ENCODE results near the gene PLXNA1. TPM values are rescaled to one million over a fixed set of nuclear protein-coding genes. Genes with fewer than 3 reads are reported as not detected.
A peak's percentile ranks its signal among the peaks of the same experiment; 100 is the strongest.

Gene PLXNA1
- total RNA-seq, 2 donors from 2014 or later = 66.3 to 79.4 TPM

DNA sequence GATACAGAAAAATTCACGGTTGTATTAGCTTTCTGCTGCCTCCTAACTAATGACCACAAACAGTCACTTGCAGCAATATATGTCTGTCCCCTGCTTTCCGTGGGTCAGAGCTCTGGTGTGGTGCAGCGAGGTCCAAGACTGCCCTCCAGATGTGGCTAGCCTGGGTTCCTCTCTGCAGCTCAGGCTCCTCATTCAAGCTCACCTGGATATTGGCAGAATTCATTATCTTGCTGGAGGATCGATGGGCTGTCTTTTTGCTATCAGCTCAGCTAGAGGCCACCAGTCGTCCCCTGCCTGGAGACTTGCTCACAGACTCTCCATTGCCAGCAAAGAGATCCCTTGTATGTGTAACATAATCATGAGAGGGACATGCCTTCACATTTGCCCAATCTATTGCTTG is 12.8 kb upstream of the PLXNA1 start:
- no peak for DNase-seq
- WGBS, 2 experiments (ENCODE audit: insufficient coverage in 1 of 2, insufficient read length in 1 of 2) = 85 to 87% methylated on average over 4 to 5 of the region's 5 CpGs
- Histone ChIP-seq H3K4me1 (ENCODE audit: control insufficient read depth, insufficient read depth, low read length) (peaks cover 5% of the 10 kb centered on the region), H3K27me3 (ENCODE audit: control insufficient read depth, insufficient read depth, low read length, poor library complexity, severe bottlenecking) (no peaks in the 10 kb centered on the region), H3K4me3 (ENCODE audit: low read length) (no peak overlapping the region), H3K9me3 (ENCODE audit: control insufficient read depth, low read length) (peaks cover 14% of the 10 kb centered on the region), H3K9ac (ENCODE audit: extremely low read depth, low read length, poor library complexity, severe bottlenecking) (no peak overlapping the region), H3K27ac (ENCODE audit: low read depth, low read length) (no peak overlapping the region), H3K36me3 (ENCODE audit: control insufficient read depth, insufficient read depth, low read length) (no peaks in the 10 kb centered on the region)
- Mint-ChIP-seq H3K9me3 (peaks cover 18% of the 10 kb centered on the region), H3K4me1 (peaks cover 21% of the 10 kb centered on the region), H3K36me3 (ENCODE audit: low read depth) (no peaks in the 10 kb centered on the region), H3K4me3 (no peak overlapping the region), H3K27ac (no peak overlapping the region), H3K27me3 (ENCODE audit: insufficient read depth) (no peaks in the 10 kb centered on the region)
- TF ChIP-seq, protein P1, sequence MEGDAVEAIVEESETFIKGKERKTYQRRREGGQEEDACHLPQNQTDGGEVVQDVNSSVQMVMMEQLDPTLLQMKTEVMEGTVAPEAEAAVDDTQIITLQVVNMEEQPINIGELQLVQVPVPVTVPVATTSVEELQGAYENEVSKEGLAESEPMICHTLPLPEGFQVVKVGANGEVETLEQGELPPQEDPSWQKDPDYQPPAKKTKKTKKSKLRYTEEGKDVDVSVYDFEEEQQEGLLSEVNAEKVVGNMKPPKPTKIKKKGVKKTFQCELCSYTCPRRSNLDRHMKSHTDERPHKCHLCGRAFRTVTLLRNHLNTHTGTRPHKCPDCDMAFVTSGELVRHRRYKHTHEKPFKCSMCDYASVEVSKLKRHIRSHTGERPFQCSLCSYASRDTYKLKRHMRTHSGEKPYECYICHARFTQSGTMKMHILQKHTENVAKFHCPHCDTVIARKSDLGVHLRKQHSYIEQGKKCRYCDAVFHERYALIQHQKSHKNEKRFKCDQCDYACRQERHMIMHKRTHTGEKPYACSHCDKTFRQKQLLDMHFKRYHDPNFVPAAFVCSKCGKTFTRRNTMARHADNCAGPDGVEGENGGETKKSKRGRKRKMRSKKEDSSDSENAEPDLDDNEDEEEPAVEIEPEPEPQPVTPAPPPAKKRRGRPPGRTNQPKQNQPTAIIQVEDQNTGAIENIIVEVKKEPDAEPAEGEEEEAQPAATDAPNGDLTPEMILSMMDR (conservative IDR thresholded peaks at IDR 0.05) = no peak

- no peak overlapping the region for H3K9ac ChIP-seq (ENCODE audit: extremely low read depth, low read length, poor library complexity, severe bottlenecking)
- no peaks in the 10 kb centered on the region for H3K27me3 ChIP-seq (ENCODE audit: control insufficient read depth, insufficient read depth, low read length, poor library complexity, severe bottlenecking)
- Mint-ChIP-seq H3K27me3 (ENCODE audit: insufficient read depth) (no peaks in the 10 kb centered on the region), H3K4me1 (peaks cover 21% of the 10 kb centered on the region), H3K9me3 (peaks cover 24% of the 10 kb centered on the region), H3K36me3 (ENCODE audit: low read depth) (no peaks in the 10 kb centered on the region), H3K27ac (no peak overlapping the region), H3K4me3 (no peak overlapping the region)
- 95 to 100% methylated on average over 1 of the region's 5 CpGs for WGBS, 2 experiments (ENCODE audit: insufficient coverage in 1 of 2, insufficient read length in 1 of 2)
- H3K9me3 ChIP-seq (ENCODE audit: control insufficient read depth, low read length) = peaks cover 21% of the 10 kb centered on the region
- H3K36me3 ChIP-seq (ENCODE audit: control insufficient read depth, insufficient read depth, low read length) = no peaks in the 10 kb centered on the region
- TF ChIP-seq, protein P1 (conservative IDR thresholded peaks at IDR 0.05) = no peak
- no peak overlapping the region for H3K27ac ChIP-seq (ENCODE audit: low read depth, low read length)
- no peak overlapping the region for H3K4me3 ChIP-seq (ENCODE audit: low read length)
- H3K4me1 ChIP-seq (ENCODE audit: control insufficient read depth, insufficient read depth, low read length) = peaks cover 5% of the 10 kb centered on the region
- no peak for DNase-seq
These were observed 12.0 kb upstream of the PLXNA1 start for GRCh38 chr3:126970921-126971320.

DNA sequence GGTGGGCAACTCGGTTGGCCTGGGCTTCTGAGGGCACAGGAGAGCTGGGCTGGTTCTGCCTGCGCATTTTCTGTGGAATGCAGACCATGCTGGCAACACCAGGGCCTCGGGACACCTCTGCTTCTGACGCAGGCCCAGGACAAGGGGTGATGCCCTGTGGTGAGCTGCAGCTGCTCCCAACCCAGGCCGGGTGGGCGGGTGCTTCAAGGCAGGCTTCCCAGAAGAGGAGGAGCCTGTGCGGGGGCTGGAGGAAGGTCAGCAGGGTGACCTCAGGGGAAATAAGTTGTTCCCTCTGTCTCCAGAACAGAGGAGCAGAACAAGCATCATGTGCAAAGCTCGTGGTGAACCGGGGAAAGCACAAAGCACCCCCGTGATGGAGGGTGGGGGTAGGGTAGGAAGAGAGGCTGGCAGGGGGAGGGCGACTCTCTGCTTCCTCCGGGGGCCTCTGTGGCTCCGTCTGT is 11.0 kb upstream of the PLXNA1 start:
- H3K9me3 Mint-ChIP-seq = peaks cover 24% of the 10 kb centered on the region
- Histone ChIP-seq H3K36me3 (ENCODE audit: control insufficient read depth, insufficient read depth, low read length) (no peaks in the 10 kb centered on the region), H3K9me3 (ENCODE audit: control insufficient read depth, low read length) (peaks cover 21% of the 10 kb centered on the region), H3K27me3 (ENCODE audit: control insufficient read depth, insufficient read depth, low read length, poor library complexity, severe bottlenecking) (no peaks in the 10 kb centered on the region), H3K9ac (ENCODE audit: extremely low read depth, low read length, poor library complexity, severe bottlenecking) (no peak overlapping the region), H3K27ac (ENCODE audit: low read depth, low read length) (no peak overlapping the region), H3K4me3 (ENCODE audit: low read length) (no peak overlapping the region), H3K4me1 (ENCODE audit: control insufficient read depth, insufficient read depth, low read length) (peaks cover 5% of the 10 kb centered on the region)
- peaks cover 21% of the 10 kb centered on the region for H3K4me1 Mint-ChIP-seq
- H3K27ac Mint-ChIP-seq = no peak overlapping the region
- WGBS, 2 experiments (ENCODE audit: insufficient coverage in 1 of 2, insufficient read length in 1 of 2) = 55 to 81% methylated on average over 9 to 13 of the region's 13 CpGs
- no peak overlapping the region for H3K4me3 Mint-ChIP-seq
- peak; percentile 71 for DNase-seq
- no peaks in the 10 kb centered on the region for H3K27me3 Mint-ChIP-seq (ENCODE audit: insufficient read depth)
- no peaks in the 10 kb centered on the region for H3K36me3 Mint-ChIP-seq (ENCODE audit: low read depth)
- TF ChIP-seq, protein P1 (conservative IDR thresholded peaks at IDR 0.05) = no peak
